Vagina (tissue), 2 donors: ENCODE results near the gene FAF1.

Experiments used
- CTCF ChIP-seq, 3 experiments: fragments of 450-650 bp in 2 of 3; fragments of 200-600 bp in 1 of 3; sonication (generic) in 1 of 3; IDR thresholded peaks; one replicate each; pipeline ENCODE4 v1.5.1; 2017 to 2019; ENCODE audit warnings: antibody characterized with exemption in 3 of 3, mild to moderate bottlenecking in 2 of 3, moderate library complexity in 2 of 3
- POLR2A ChIP-seq, 2 donors: fragments of 450-650 bp; IDR thresholded peaks; one replicate each; pipeline ENCODE4 v1.6.1; 2017; ENCODE audit warnings: antibody characterized with exemption in 2 of 2, mild to moderate bottlenecking in 2 of 2, moderate library complexity in 2 of 2
- POLR2AphosphoS5 ChIP-seq, 2 donors: sonication (generic); formaldehyde crosslinking; IDR thresholded peaks; one replicate each; pipeline ENCODE4 v1.9.0; 2017; ENCODE audit warnings: antibody characterized with exemption in 2 of 2, mild to moderate bottlenecking in 2 of 2, low read depth in 1 of 2; ENCODE audit not compliant: insufficient read depth in 1 of 2

- TF ChIP-seq POLR2A (IDR thresholded peaks at IDR 0.05) (no peak), CTCF (IDR thresholded peaks at IDR 0.05) (no peak), POLR2AphosphoS5 (IDR thresholded peaks at IDR 0.05; ENCODE audit: insufficient read depth in 1 of 2, low read depth in 1 of 2) (no peak)
Measured at GRCh38 chr1:50634251-50634650, 325.8 kb downstream of the FAF1 start.
